Glutamatergic neuron (in vitro differentiated cells): ENCODE measurements around the gene XRCC5. TPM values are rescaled to one million over a fixed set of nuclear protein-coding genes. Genes with fewer than 3 reads are reported as not detected.
"Not testable (repeated sequence)": the region's sequence is repeated elsewhere in the genome, so short reads cannot be mapped to it uniquely, and the experiment has no call there.

Experiments used
- DNase-seq: peaks from one replicate; pipeline ENCODE4 v3.0.0; 2022
- H3K27ac Mint-ChIP-seq: one replicate; pipeline ENCODE4 v1.8.0; 2020; ENCODE audit warnings: mild to moderate bottlenecking, mixed read lengths, inconsistent platforms; ENCODE audit not compliant: unreplicated experiment
- H3K27me3 Mint-ChIP-seq: one replicate; pipeline ENCODE4 v1.8.0; 2020; ENCODE audit warnings: mild to moderate bottlenecking, moderate library complexity, mixed read lengths, inconsistent platforms; ENCODE audit not compliant: unreplicated experiment
- H3K36me3 Mint-ChIP-seq: one replicate; pipeline ENCODE4 v1.8.0; 2020; ENCODE audit warnings: mild to moderate bottlenecking, mixed read lengths, inconsistent platforms; ENCODE audit not compliant: unreplicated experiment
- H3K4me1 Mint-ChIP-seq: one replicate; pipeline ENCODE4 v1.8.0; 2020; ENCODE audit warnings: mild to moderate bottlenecking, low read depth, mixed read lengths, inconsistent platforms; ENCODE audit not compliant: unreplicated experiment
- H3K4me3 Mint-ChIP-seq: one replicate; pipeline ENCODE4 v1.8.0; 2020; ENCODE audit warnings: mild to moderate bottlenecking, mixed read lengths, inconsistent platforms; ENCODE audit not compliant: unreplicated experiment
- H3K9me3 Mint-ChIP-seq: one replicate; pipeline ENCODE4 v1.8.0; 2020; ENCODE audit warnings: mild to moderate bottlenecking, moderate library complexity, mixed read lengths, inconsistent platforms; ENCODE audit not compliant: unreplicated experiment
- CTCF ChIP-seq: fragments of 200-600 bp; sonication (generic); IDR thresholded peaks from one replicate; pipeline ENCODE4 v1.5.0; 2021; ENCODE audit not compliant: partially characterized antibody, unreplicated experiment
- total RNA-seq: library from RNA; stranded (reverse); fragmentation: NEBNext Ultra II Directional; extraction: Animal tissue kit (Norgen Biotek cat#: 25700); gene quantifications from one replicate; pipeline ENCODE4 v1.2.1, GENCODE V29; 2021; ENCODE audit not compliant: unreplicated experiment

Gene XRCC5
- total RNA-seq, 1 donor from 2014 or later, result 254 TPM

- no peak for TF ChIP-seq CTCF
- peaks cover 39% of the 10 kb centered on the region for H3K4me1 Mint-ChIP-seq
- no peaks in the 10 kb centered on the region for H3K36me3 Mint-ChIP-seq
- H3K27me3 Mint-ChIP-seq, result peaks cover 7% of the 10 kb centered on the region
- H3K4me3 Mint-ChIP-seq, result no peak overlapping the region
- no peak for DNase-seq
- peaks cover 3% of the 10 kb centered on the region for H3K9me3 Mint-ChIP-seq
- H3K27ac Mint-ChIP-seq, result no peak overlapping the region
These were observed 96.3 kb downstream of the XRCC5 start for GRCh38 chr2:216205486-216205885.

- H3K27ac Mint-ChIP-seq, result no peak overlapping the region
- no peaks in the 10 kb centered on the region for H3K36me3 Mint-ChIP-seq
- DNase-seq, result no peak
These were observed 97.0 kb downstream of the XRCC5 start for GRCh38 chr2:216206041-216206703.

GRCh38 chr2:216206821-216207220, 97.7 kb downstream of the XRCC5 start:
- no peak overlapping the region for H3K4me3 Mint-ChIP-seq
- peaks cover 5% of the 10 kb centered on the region for H3K27me3 Mint-ChIP-seq
- no peak for DNase-seq
- TF ChIP-seq CTCF, result no peak
- H3K36me3 Mint-ChIP-seq, result no peaks in the 10 kb centered on the region
- H3K4me1 Mint-ChIP-seq, result peaks cover 53% of the 10 kb centered on the region
- no peak overlapping the region for H3K27ac Mint-ChIP-seq
- H3K9me3 Mint-ChIP-seq, result peaks cover 8% of the 10 kb centered on the region

More at GRCh38 chr2:216206041-216206703, 97.0 kb downstream of the XRCC5 start:
- Mint-ChIP-seq H3K4me1 (peaks cover 46% of the 10 kb centered on the region), H3K9me3 (peaks cover 8% of the 10 kb centered on the region), H3K27me3 (peaks cover 5% of the 10 kb centered on the region), H3K4me3 (no peak overlapping the region)
- TF ChIP-seq CTCF, result no peak

GRCh38 chr2:216208661-216209060, 99.5 kb downstream of the XRCC5 start:
- DNase-seq, H3K36me3 Mint-ChIP-seq, H3K9me3 Mint-ChIP-seq, H3K4me3 Mint-ChIP-seq, H3K27me3 Mint-ChIP-seq: not testable (repeated sequence)
- Mint-ChIP-seq H3K4me1 (peaks cover 53% of the 10 kb centered on the region), H3K27ac (peak overlapping the region; percentile 3)

- H3K27ac Mint-ChIP-seq, result peak overlapping the region; percentile 67
- no peak for DNase-seq
These were observed 101.8 kb downstream of the XRCC5 start for GRCh38 chr2:216210701-216211540.

More at GRCh38 chr2:216210701-216211540, 101.8 kb downstream of the XRCC5 start:
- H3K9me3 Mint-ChIP-seq, result peaks cover 8% of the 10 kb centered on the region
- peaks cover 3% of the 10 kb centered on the region for H3K27me3 Mint-ChIP-seq
- H3K4me3 Mint-ChIP-seq, result peak overlapping the region; percentile 73
- TF ChIP-seq CTCF, result no peak
- H3K4me1 Mint-ChIP-seq, result peaks cover 46% of the 10 kb centered on the region
- no peaks in the 10 kb centered on the region for H3K36me3 Mint-ChIP-seq
